ENCODE results near the gene DIDO1.

GRCh38 chr20:62899633-62900051 lies 26.7 kb downstream of the DIDO1 start:
- TF ChIP-seq CTCF (IDR thresholded peaks at IDR 0.05): no peak
- TF ChIP-seq EZH2 (IDR thresholded peaks at IDR 0.05; ENCODE audit: borderline replicate concordance, insufficient read depth, low read depth, low read length, poor library complexity, severe bottlenecking): no peak

Data from B cell (primary cell).